Activated T-cell treated with anti-CD3 and anti-CD28 coated beads, Interleukin-2, amount 50 U/mL, for 4 hours (primary cell): ENCODE data around the gene CALCOCO1. TPM values are rescaled to one million over a fixed set of nuclear protein-coding genes. Genes with fewer than 3 reads are reported as not detected.

Experiments
- ATAC-seq, 2 donors: fragments of 200-7000 bp; cut with Tn5 transposase; one replicate each; pipeline ENCODE4 v1.10.0; 2021
- DNase-seq: peaks from one replicate; pipeline ENCODE4 v3.0.0-alpha.2; 2020
- H3K27me3 Mint-ChIP-seq: one replicate; pipeline ENCODE4 v1.8.0; 2021; ENCODE audit warnings: low read depth, mixed read lengths
- H3K36me3 Mint-ChIP-seq: one replicate; pipeline ENCODE4 v1.8.0; 2022; ENCODE audit warnings: mixed read lengths; ENCODE audit not compliant: insufficient read depth
- H3K4me1 Mint-ChIP-seq: one replicate; pipeline ENCODE4 v1.8.0; 2021; ENCODE audit warnings: low read depth, mixed read lengths
- H3K4me3 Mint-ChIP-seq: one replicate; pipeline ENCODE4 v1.8.0; 2021; ENCODE audit warnings: mild to moderate bottlenecking, moderate library complexity, mixed read lengths
- H3K9me3 Mint-ChIP-seq: one replicate; pipeline ENCODE4 v1.8.0; 2021; ENCODE audit warnings: mixed read lengths
- total RNA-seq, 3 donors: library from RNA; stranded (reverse); gene quantifications; one replicate each; pipeline ENCODE4 v1.2.1, GENCODE V29; 2021

The CALCOCO1 gene
- total RNA-seq, 3 donors from 2014 or later, result 2.6 to 9.9 (median 7.1) TPM

- no peak for DNase-seq
- H3K36me3 Mint-ChIP-seq, result peaks cover 16% of the 10 kb centered on the region
- no peak overlapping the region for H3K4me3 Mint-ChIP-seq
- H3K4me1 Mint-ChIP-seq, result no peaks in the 10 kb centered on the region
- no peaks in the 10 kb centered on the region for H3K9me3 Mint-ChIP-seq
- peaks cover 14% of the 10 kb centered on the region for H3K27me3 Mint-ChIP-seq
- no peak for ATAC-seq
These were observed 17.2 kb downstream of the CALCOCO1 start for GRCh38 chr12:53710091-53710490.

GRCh38 chr12:53709671-53710070, 17.6 kb downstream of the CALCOCO1 start:
- H3K4me3 Mint-ChIP-seq, result no peak overlapping the region
- H3K4me1 Mint-ChIP-seq, result no peaks in the 10 kb centered on the region
- DNase-seq, result no peak
- H3K9me3 Mint-ChIP-seq, result no peaks in the 10 kb centered on the region
- H3K27me3 Mint-ChIP-seq, result peaks cover 18% of the 10 kb centered on the region
- no peak for ATAC-seq
- H3K36me3 Mint-ChIP-seq, result peaks cover 12% of the 10 kb centered on the region

- H3K9me3 Mint-ChIP-seq, result no peaks in the 10 kb centered on the region
- no peak for DNase-seq
- H3K4me1 Mint-ChIP-seq, result no peaks in the 10 kb centered on the region
- peaks cover 53% of the 10 kb centered on the region for H3K27me3 Mint-ChIP-seq
- peaks cover 2% of the 10 kb centered on the region for H3K36me3 Mint-ChIP-seq
- H3K4me3 Mint-ChIP-seq, result no peak overlapping the region
- ATAC-seq, result no peak
These were observed 21.2 kb downstream of the CALCOCO1 start for GRCh38 chr12:53706080-53706479.

GRCh38 chr12:53703756-53704155, 23.5 kb downstream of the CALCOCO1 start:
- DNase-seq (no peak), ATAC-seq (no peak)
- Mint-ChIP-seq H3K36me3 (peaks cover 2% of the 10 kb centered on the region), H3K27me3 (peaks cover 74% of the 10 kb centered on the region), H3K4me3 (no peak overlapping the region), H3K9me3 (no peaks in the 10 kb centered on the region), H3K4me1 (no peaks in the 10 kb centered on the region)

- H3K4me1 Mint-ChIP-seq, result peaks cover 5% of the 10 kb centered on the region
- H3K36me3 Mint-ChIP-seq, result peaks cover 2% of the 10 kb centered on the region
- H3K27me3 Mint-ChIP-seq, result peaks cover 90% of the 10 kb centered on the region
- H3K9me3 Mint-ChIP-seq, result no peaks in the 10 kb centered on the region
- peak; percentile 71 for DNase-seq
- peak; percentile 89 to 96 for ATAC-seq
- H3K4me3 Mint-ChIP-seq, result no peak overlapping the region
These were observed 25.6 kb downstream of the CALCOCO1 start for GRCh38 chr12:53701518-53702264.

- H3K9me3 Mint-ChIP-seq, result no peaks in the 10 kb centered on the region
- peaks cover 2% of the 10 kb centered on the region for H3K36me3 Mint-ChIP-seq
- H3K27me3 Mint-ChIP-seq, result peaks cover 91% of the 10 kb centered on the region
- ATAC-seq (no peak), DNase-seq (no peak)
- peaks cover 15% of the 10 kb centered on the region for H3K4me1 Mint-ChIP-seq
- no peak overlapping the region for H3K4me3 Mint-ChIP-seq
These were observed 26.7 kb downstream of the CALCOCO1 start for GRCh38 chr12:53700567-53700966.

- no peak for DNase-seq
- Mint-ChIP-seq H3K27me3 (peaks cover 95% of the 10 kb centered on the region), H3K9me3 (no peaks in the 10 kb centered on the region), H3K4me1 (peaks cover 22% of the 10 kb centered on the region), H3K4me3 (no peak overlapping the region), H3K36me3 (peaks cover 2% of the 10 kb centered on the region)
- ATAC-seq, result no peak
These were observed 27.6 kb downstream of the CALCOCO1 start for GRCh38 chr12:53699678-53700025.

- no peaks in the 10 kb centered on the region for H3K9me3 Mint-ChIP-seq
- H3K4me3 Mint-ChIP-seq, result no peak overlapping the region
- no peak for DNase-seq
- H3K27me3 Mint-ChIP-seq, result peaks cover 95% of the 10 kb centered on the region
- H3K4me1 Mint-ChIP-seq, result peaks cover 27% of the 10 kb centered on the region
- no peak for ATAC-seq
- H3K36me3 Mint-ChIP-seq, result peaks cover under 1% of the 10 kb centered on the region
These were observed 28.1 kb downstream of the CALCOCO1 start for GRCh38 chr12:53698948-53699677.

- peak overlapping the region; percentile 5 for H3K4me3 Mint-ChIP-seq
- H3K9me3 Mint-ChIP-seq, result no peaks in the 10 kb centered on the region
- no peak for ATAC-seq
- H3K4me1 Mint-ChIP-seq, result peaks cover 27% of the 10 kb centered on the region
- no peak for DNase-seq
- H3K36me3 Mint-ChIP-seq, result no peaks in the 10 kb centered on the region
- peaks cover 85% of the 10 kb centered on the region for H3K27me3 Mint-ChIP-seq
These were observed 30.5 kb downstream of the CALCOCO1 start for GRCh38 chr12:53696655-53697331.

GRCh38 chr12:53696285-53696654, 31.0 kb downstream of the CALCOCO1 start:
- no peaks in the 10 kb centered on the region for H3K36me3 Mint-ChIP-seq
- peaks cover 83% of the 10 kb centered on the region for H3K27me3 Mint-ChIP-seq
- ATAC-seq, result no peak
- H3K4me3 Mint-ChIP-seq, result no peak overlapping the region
- no peaks in the 10 kb centered on the region for H3K9me3 Mint-ChIP-seq
- H3K4me1 Mint-ChIP-seq, result peaks cover 27% of the 10 kb centered on the region
- no peak for DNase-seq

- Mint-ChIP-seq H3K4me1 (peaks cover 27% of the 10 kb centered on the region), H3K4me3 (peak overlapping the region; percentile 69), H3K9me3 (no peaks in the 10 kb centered on the region), H3K36me3 (no peaks in the 10 kb centered on the region), H3K27me3 (peaks cover 82% of the 10 kb centered on the region)
- peak; percentile 93 to 96 for ATAC-seq
- DNase-seq, result peak; percentile 36
These were observed 31.8 kb downstream of the CALCOCO1 start for GRCh38 chr12:53695152-53696145.

GRCh38 chr12:53694756-53695151, 32.5 kb downstream of the CALCOCO1 start:
- Mint-ChIP-seq H3K36me3 (no peaks in the 10 kb centered on the region), H3K4me3 (peak overlapping the region; percentile 69), H3K27me3 (peaks cover 77% of the 10 kb centered on the region), H3K4me1 (peaks cover 27% of the 10 kb centered on the region), H3K9me3 (no peaks in the 10 kb centered on the region)
- ATAC-seq, result no peak
- no peak for DNase-seq

GRCh38 chr12:53688134-53688533, 39.1 kb downstream of the CALCOCO1 start:
- ATAC-seq, result no peak
- H3K4me3 Mint-ChIP-seq, result no peak overlapping the region
- no peak for DNase-seq
- H3K36me3 Mint-ChIP-seq, result no peaks in the 10 kb centered on the region
- peaks cover 26% of the 10 kb centered on the region for H3K27me3 Mint-ChIP-seq
- H3K9me3 Mint-ChIP-seq, result no peaks in the 10 kb centered on the region
- no peaks in the 10 kb centered on the region for H3K4me1 Mint-ChIP-seq

- Mint-ChIP-seq H3K9me3 (no peaks in the 10 kb centered on the region), H3K4me1 (no peaks in the 10 kb centered on the region), H3K4me3 (no peak overlapping the region), H3K27me3 (peaks cover 17% of the 10 kb centered on the region), H3K36me3 (no peaks in the 10 kb centered on the region)
- no peak for DNase-seq
- ATAC-seq, result no peak
These were observed 40.8 kb downstream of the CALCOCO1 start for GRCh38 chr12:53686436-53686835.
